Measurements from ENCODE around the gene DLK2.
"Not testable (repeated sequence)": the region's sequence is repeated elsewhere in the genome, so short reads cannot be mapped to it uniquely, and the experiment has no call there.

GRCh38 chr6:43467265-43467664 is 11.9 kb upstream of the DLK2 start:
- TF ChIP-seq POLR2A, POLR2AphosphoS5 (IDR thresholded peaks at IDR 0.05): not testable (repeated sequence)
